Stromal cell of bone marrow (primary cell): ENCODE data around the gene RPL13.
A peak's percentile ranks its signal among the peaks of the same experiment; 100 is the strongest.
"Not testable (repeated sequence)": the region's sequence is repeated elsewhere in the genome, so short reads cannot be mapped to it uniquely, and the experiment has no call there.

Experiments used
- DNase-seq: peaks from one replicate; pipeline ENCODE4 v3.0.0-alpha.2; 2012; ENCODE audit warnings: low read depth

RPL13 gene

GRCh38 chr16:89563639-89564392, 3.3 kb downstream of the RPL13 start:
- no peak for DNase-seq

- no peak for DNase-seq
Measured at GRCh38 chr16:89564476-89565255, 4.2 kb downstream of the RPL13 start.

- no peak for DNase-seq
Measured at GRCh38 chr16:89565256-89565505, 4.7 kb downstream of the RPL13 start.

GRCh38 chr16:89565506-89566372, 5.3 kb downstream of the RPL13 start:
- DNase-seq, result no peak

GRCh38 chr16:89567656-89568594, 7.4 kb downstream of the RPL13 start:
- no peak for DNase-seq

- DNase-seq, result no peak
Measured at GRCh38 chr16:89569506-89570341, 9.2 kb downstream of the RPL13 start.

- DNase-seq, result no peak
Measured at GRCh38 chr16:89570342-89570923, 10.0 kb downstream of the RPL13 start.

- not testable (repeated sequence) for DNase-seq
Measured at GRCh38 chr16:89570983-89571598, 10.6 kb downstream of the RPL13 start.

GRCh38 chr16:89571636-89572035, 11.2 kb downstream of the RPL13 start:
- DNase-seq, result no peak

GRCh38 chr16:89572073-89572484, 11.6 kb downstream of the RPL13 start:
- no peak for DNase-seq

- no peak for DNase-seq
Measured at GRCh38 chr16:89572485-89573205, 12.2 kb downstream of the RPL13 start.

GRCh38 chr16:89573826-89574680, 13.6 kb downstream of the RPL13 start:
- DNase-seq, result no peak

GRCh38 chr16:89574681-89575246, 14.3 kb downstream of the RPL13 start:
- peak; percentile 43 for DNase-seq

GRCh38 chr16:89575247-89576152, 15.0 kb downstream of the RPL13 start, which contains the start of gene CPNE7:
Gene CPNE7, plus strand, starts transcription at chr16:89575758. Its CDS starts 140 bp downstream, at chr16:89575898.
- no peak for DNase-seq

GRCh38 chr16:89576153-89577054, 15.9 kb downstream of the RPL13 start:
- no peak for DNase-seq
